GOT3 (cell line): ENCODE measurements around the gene RAB17.

Experiments
- DNase-seq: peaks from one replicate; lab custom pipeline; 2025; ENCODE audit warnings: mixed read lengths; lab: John Stamatoyannopoulos, UW

RAB17 gene

GRCh38 chr2:237563816-237564215 lies 26.7 kb downstream of the RAB17 start:
- DNase-seq, result no peak

- no peak for DNase-seq
Measured at GRCh38 chr2:237561221-237561620, 29.3 kb downstream of the RAB17 start.

GRCh38 chr2:237558961-237559641 lies 31.4 kb downstream of the RAB17 start:
- DNase-seq, result no peak

DNA sequence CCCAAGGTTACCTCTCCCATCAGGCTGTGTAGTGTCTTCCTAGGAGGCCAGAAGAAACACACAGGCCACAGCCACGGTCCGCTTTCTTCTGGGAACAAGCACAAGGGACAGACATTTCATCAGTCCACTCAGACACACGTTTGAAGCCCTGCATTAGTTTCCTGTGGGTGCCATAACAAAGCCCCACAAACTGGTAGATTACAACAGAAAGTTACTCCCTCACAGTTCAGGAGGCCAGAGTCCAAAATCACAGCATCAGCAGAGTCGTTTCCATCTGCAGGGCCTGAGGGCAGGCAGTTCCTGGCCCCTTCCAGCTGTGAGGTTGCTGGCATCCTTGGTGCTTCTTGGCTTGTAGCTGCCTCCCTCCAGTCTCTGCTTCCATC lies 32.9 kb downstream of the RAB17 start:
- DNase-seq, result no peak

DNA sequence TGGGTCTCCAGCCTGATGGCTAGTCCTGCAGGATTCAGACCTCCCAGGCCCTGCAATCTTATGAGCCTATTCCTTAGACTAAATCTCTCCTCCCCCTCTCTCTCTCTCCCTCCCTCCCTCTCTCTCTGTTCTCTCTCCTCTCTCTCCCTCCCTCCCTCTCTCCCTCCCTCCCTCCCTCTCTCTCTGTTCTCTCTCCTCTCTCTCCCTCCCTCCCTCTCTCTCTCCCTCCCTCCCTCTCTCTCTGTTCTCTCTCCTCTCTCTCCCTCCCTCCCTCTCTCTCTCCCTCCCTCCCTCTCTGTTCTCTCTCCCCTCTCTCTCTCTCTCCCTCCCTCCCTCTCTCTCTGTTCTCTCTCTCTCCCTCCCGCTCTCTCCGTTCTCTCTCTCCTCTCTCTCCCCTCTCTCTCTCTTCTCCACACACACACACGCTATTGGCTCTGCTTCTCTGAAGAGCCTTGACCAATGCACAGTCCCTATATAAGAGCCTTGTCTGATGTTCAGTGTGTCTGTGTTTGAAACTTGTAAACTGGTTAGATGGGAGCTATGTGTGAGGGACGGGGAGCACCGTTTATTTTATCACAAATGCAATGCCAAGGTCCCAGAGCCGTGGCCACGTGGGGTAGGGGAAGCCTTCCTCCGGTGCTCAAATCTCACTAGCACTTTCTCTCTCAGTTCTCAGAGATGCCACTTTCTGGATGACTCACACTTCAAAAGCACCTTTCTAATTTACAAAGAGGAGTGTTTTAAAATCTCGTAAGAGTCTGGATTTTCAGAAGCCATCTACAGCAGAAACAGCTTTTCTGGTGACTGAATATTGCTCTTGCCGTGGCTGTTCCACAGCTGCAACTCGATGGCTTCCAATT lies 33.5 kb downstream of the RAB17 start:
- no peak for DNase-seq

DNA sequence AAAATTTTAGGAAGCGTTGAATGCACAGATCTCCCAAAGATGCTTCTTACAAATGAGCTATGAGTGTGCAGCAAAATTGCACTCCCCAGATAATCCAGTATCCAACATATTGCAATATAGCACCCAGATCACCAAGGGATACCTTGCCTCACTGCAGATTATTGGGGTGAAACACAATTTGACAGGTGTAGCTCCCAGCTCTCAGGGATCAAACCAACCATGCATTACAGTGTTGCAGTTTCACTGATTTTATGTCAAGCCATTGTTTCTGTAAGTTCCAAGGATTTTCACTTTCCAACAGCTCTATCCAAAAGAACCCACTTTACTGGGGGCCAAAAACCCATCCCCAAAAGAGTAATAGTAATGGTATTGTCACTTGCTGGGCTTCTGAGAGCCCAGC lies 35.0 kb downstream of the RAB17 start:
- no peak for DNase-seq

- no peak for DNase-seq
Measured at GRCh38 chr2:237553948-237554347, 36.6 kb downstream of the RAB17 start.

- no peak for DNase-seq
Measured at GRCh38 chr2:237552908-237553307, 37.6 kb downstream of the RAB17 start.

- DNase-seq, result no peak
Measured at GRCh38 chr2:237551071-237551574, 39.4 kb downstream of the RAB17 start.

DNA sequence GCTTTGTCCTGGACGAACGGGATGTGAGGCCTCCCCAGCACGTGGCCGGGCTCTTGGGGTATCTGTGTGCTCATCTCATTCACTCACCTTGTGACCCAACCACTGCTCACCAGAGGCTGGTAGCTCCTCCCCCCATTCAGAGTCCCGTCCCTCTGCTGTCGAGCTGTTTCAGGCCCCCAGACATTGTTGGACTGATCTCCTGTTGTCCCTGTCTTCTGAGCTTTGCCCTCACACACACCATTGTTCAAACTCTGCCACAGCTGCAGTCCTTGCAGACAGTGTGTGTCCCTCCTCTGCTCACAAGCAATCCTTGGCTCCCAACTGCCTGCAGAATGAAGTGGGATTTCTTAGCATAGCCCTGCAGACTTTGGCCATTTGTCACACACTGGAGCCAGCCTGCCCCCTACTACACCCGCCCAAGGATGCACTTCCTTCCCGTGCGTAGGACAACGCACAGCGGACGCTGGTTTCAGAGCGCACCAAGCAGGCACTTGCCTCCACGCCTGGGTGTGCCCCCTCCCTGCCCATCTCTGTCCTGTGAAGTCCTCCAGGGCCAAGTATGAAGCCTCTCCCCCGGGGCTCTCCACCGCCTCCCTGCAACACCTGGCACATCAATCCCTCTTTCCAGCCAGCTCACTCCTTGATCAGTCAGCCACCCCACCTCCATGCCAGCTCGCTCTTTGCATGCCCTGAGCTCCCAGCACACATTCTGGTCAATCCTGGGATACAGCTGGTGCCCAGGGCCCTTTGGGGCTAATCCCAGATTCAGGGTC lies 40.7 kb downstream of the RAB17 start:
- DNase-seq, result no peak

GRCh38 chr2:237549216-237549615 lies 41.3 kb downstream of the RAB17 start:
- DNase-seq, result no peak

- DNase-seq, result no peak
Measured at GRCh38 chr2:237547841-237548416, 42.6 kb downstream of the RAB17 start.

GRCh38 chr2:237546876-237547395 lies 43.6 kb downstream of the RAB17 start:
- no peak for DNase-seq

DNA sequence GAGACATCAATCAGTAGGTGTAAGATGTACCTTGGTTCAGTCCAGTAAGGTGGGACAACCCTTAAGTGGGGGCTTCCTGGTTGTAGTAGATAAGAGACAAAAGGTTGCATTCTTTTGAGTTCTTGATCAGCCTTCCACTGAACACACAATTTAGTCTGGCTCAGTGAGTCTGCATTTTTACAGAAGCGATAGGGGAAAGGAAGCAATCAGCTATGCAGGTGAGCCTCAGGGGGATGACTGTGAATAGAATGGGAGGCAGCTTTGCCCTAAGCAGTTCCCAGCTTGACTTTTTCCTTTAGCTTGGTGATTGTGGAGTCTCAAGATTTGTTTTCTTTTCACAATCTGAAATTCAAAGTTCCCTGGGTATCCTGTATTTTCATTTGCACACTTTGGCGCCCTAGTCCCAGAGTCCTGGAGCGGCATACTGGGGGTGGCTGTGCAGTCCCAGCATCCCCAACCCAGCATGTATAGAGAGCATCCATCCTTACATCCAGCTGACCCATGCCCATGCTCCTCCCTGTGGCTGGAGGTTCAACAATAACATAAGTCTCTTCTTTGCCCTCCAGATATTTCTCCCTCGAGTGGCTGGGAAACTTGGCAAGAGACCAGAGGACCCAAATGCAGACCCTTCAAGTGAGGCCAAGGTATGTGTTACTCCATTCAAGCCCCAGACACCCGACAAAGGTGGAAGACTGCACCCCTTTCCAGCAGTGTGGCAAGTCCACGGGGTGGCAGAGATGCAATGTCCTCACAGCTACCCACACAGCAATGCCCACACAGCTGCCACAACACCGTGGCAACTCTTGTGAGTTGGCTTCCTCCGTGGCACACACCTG lies 44.3 kb downstream of the RAB17 start:
- no peak for DNase-seq

DNA sequence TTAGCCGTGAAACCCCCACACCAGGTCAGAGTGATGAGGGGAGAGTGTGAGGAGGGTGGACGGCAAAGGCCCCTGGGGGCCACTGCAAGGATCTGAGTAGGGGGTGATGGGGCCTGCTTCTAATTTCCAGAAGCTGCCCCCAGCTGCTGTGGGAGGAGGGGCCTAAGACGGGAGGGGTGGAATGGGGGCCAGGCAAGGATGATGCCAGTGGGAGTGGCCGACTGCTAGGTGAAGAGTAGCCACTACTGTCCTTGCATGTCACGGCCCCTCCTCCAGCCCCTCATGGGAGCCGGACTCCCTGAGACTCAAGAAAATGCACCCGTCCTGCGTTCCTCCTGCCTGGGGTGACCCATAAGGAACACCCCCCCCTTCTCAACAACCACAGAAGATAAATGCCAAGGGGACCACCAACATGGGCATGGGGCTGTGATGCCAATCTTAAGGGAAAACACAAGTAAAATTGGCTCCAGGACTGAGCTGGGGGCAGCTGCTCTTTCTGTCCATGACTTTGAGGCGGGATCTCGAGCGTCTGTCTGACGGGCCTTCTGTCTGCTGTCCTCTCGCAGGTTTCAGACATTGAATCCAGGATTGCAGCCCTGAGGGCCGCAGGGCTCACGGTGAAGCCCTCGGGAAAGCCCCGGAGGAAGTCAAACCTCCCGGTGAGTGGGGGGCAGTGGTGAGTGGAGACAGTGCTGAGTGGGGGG lies 48.4 kb downstream of the RAB17 start:
- DNase-seq, result no peak

DNA sequence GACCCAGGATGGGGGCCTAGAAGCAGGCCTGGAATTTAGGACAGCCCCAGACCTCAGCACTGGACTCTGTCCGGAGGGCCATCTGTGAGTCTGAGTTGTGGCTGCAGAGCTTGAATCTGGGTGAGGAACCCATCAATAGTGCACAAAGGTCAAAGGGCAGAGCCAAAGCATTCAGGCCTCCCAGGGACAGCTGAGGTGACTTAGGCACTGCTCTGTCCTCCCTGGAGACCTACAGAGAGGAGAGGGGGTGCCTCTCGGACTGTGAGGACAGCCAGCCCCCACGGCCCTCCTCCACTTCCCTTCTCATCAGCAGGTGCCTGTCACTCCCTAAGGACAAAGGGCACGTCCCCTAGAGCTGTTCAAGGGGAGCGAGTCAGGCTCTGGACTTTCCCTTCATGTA lies 49.3 kb downstream of the RAB17 start:
- DNase-seq, result no peak

DNA sequence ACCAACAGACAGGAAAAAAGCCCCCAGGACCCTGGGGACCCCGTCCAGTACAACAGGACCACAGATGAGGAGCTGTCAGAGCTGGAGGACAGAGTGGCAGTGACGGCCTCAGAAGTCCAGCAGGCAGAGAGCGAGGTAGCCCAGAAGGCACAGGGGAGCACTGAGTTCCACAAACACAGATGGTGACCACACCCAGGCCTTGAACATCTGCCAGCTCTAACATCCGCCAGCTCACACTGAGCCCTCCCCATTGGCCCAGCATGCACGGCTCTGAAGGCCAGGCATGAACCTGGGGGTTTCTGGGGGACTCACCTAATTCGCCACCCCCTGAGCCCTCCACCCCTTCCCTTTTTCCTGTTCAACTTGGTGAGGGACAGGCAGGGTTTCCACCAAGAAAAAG lies 49.7 kb downstream of the RAB17 start:
- DNase-seq, result no peak

- no peak for DNase-seq
Measured at GRCh38 chr2:237540223-237540775, 50.2 kb downstream of the RAB17 start.

DNA sequence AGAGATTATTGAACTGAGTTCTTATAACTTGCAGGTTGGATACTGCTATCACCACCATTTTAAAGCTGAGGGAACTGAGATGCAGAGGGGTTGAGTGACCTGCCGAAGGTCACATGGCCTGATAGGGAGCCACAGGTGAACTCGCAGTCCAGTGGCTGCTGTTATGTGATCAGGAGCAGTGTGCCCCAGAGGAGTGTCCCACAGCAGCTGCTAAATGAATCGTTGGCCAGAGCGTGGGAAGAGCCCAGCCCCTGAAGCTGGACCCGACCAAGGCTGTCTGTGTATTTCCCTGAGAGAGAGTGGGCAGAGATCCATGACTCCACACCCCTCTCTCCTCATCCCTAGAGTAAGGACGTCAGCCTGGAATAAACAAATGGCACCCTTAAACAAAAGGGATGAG lies 50.9 kb downstream of the RAB17 start:
- DNase-seq, result no peak

- DNase-seq, result no peak
Measured at GRCh38 chr2:237538901-237539300, 51.6 kb downstream of the RAB17 start.
